Fibroblast of the aortic adventitia (primary cell): ENCODE data around the gene PKNOX2. TPM values are rescaled to one million over a fixed set of nuclear protein-coding genes. Genes with fewer than 3 reads are reported as not detected.
A peak's percentile ranks its signal among the peaks of the same experiment; 100 is the strongest.

Experiments used
- DNase-seq: peaks from one replicate; pipeline ENCODE4 v3.0.0-alpha.2; 2010; ENCODE audit warnings: low read depth
- H3K4me3 ChIP-seq: 2 replicates; pipeline ENCODE4 v1.5.1; 2011; ENCODE audit warnings: low read depth, mild to moderate bottlenecking, control low read depth, low read length, moderate library complexity
- total RNA-seq: library from RNA; depleted of rRNA; stranded (reverse); fragments of >200 nt; gene quantifications from 2 replicates; pipeline ENCODE4 v1.2.3, GENCODE V29; 2012; ENCODE audit warnings: low replicate concordance
- TF ChIP-seq, protein P1 (sequence below): IDR thresholded peaks from 2 replicates; pipeline ENCODE4 v1.5.1; 2011; ENCODE audit warnings: mild to moderate bottlenecking, low read length, control low read depth, inconsistent platforms; ENCODE audit not compliant: insufficient read depth

Gene PKNOX2
- total RNA-seq, 1 donor = 2.0 TPM

- DNase-seq = no peak
- H3K4me3 ChIP-seq = no peak overlapping the region
- TF ChIP-seq, protein P1, sequence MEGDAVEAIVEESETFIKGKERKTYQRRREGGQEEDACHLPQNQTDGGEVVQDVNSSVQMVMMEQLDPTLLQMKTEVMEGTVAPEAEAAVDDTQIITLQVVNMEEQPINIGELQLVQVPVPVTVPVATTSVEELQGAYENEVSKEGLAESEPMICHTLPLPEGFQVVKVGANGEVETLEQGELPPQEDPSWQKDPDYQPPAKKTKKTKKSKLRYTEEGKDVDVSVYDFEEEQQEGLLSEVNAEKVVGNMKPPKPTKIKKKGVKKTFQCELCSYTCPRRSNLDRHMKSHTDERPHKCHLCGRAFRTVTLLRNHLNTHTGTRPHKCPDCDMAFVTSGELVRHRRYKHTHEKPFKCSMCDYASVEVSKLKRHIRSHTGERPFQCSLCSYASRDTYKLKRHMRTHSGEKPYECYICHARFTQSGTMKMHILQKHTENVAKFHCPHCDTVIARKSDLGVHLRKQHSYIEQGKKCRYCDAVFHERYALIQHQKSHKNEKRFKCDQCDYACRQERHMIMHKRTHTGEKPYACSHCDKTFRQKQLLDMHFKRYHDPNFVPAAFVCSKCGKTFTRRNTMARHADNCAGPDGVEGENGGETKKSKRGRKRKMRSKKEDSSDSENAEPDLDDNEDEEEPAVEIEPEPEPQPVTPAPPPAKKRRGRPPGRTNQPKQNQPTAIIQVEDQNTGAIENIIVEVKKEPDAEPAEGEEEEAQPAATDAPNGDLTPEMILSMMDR = no peak
These were observed 92.1 kb downstream of the PKNOX2 start for GRCh38 chr11:125256541-125257189.

GRCh38 chr11:125257190-125257579, 92.6 kb downstream of the PKNOX2 start:
- TF ChIP-seq, protein P1 = peak; percentile 45
- no peak for DNase-seq
- H3K4me3 ChIP-seq = no peak overlapping the region

GRCh38 chr11:125257751-125258150, 93.2 kb downstream of the PKNOX2 start:
- TF ChIP-seq, protein P1 = no peak
- no peak overlapping the region for H3K4me3 ChIP-seq
- no peak for DNase-seq

GRCh38 chr11:125258291-125259032, 93.9 kb downstream of the PKNOX2 start:
- no peak overlapping the region for H3K4me3 ChIP-seq
- no peak for DNase-seq
- TF ChIP-seq, protein P1 = no peak

- DNase-seq = no peak
- TF ChIP-seq, protein P1 = no peak
- H3K4me3 ChIP-seq = no peak overlapping the region
These were observed 97.0 kb downstream of the PKNOX2 start for GRCh38 chr11:125261588-125261987.

- TF ChIP-seq, protein P1 = no peak
- DNase-seq = no peak
- H3K4me3 ChIP-seq = no peak overlapping the region
These were observed 97.8 kb downstream of the PKNOX2 start for GRCh38 chr11:125262194-125262829.
